GM12878 (cell line): ENCODE measurements around the gene RNF167. TPM values are rescaled to one million over a fixed set of nuclear protein-coding genes. Genes with fewer than 3 reads are reported as not detected.

Experiments
- ATAC-seq: fragments of 200-7000 bp; cut with Tn5 transposase; 3 replicates; pipeline ENCODE4 v1.9.1; 2020; ENCODE audit warnings: mild to moderate bottlenecking, moderate library complexity
- BruUV-seq: library from RNA; stranded (reverse); fragments of 400-500 nt; replicated peaks from 2 replicates; lab custom pipeline; 2021; lab: Mats Ljungman, UMichigan
- CTCF ChIA-PET: fragments of 300-600 bp; sonication (Branson Sonifier 250); formaldehyde crosslinking; extraction: SDS; loops from one replicate; lab custom pipeline; 2021; ENCODE audit warnings: inconsistent platforms; lab: Yijun Ruan, JAX
- POLR2A ChIA-PET: fragments of 350-600 bp; formaldehyde crosslinking; extraction: SDS; loops from one replicate; lab custom pipeline; 2021; ENCODE audit warnings: inconsistent platforms; lab: Charles Lee
- RAD21 ChIA-PET: fragments of 300-600 bp; sonication (Branson Sonifier 250); formaldehyde crosslinking; loops from one replicate; lab custom pipeline; 2023; ENCODE audit warnings: antibody characterized with exemption; ENCODE audit not compliant: unreplicated experiment; lab: Charles Lee
- SMC1A ChIA-PET: fragments of 300-600 bp; sonication (Branson Sonifier 250); formaldehyde crosslinking; loops from one replicate; lab custom pipeline; 2023; ENCODE audit not compliant: unreplicated experiment, uncharacterized antibody; lab: Charles Lee
- DNase-seq: peaks from one replicate; pipeline ENCODE4 v3.0.0-alpha.2; 2011; ENCODE audit warnings: low read depth, low spot score
- FAIRE-seq: peaks from 3 replicates; lab custom pipeline; 2011; peaks lifted over from hg19 to GRCh38; lab: Jason Lieb, UNC
- H2AFZ ChIP-seq: 2 replicates; pipeline ENCODE4 v1.6.0; 2011; ENCODE audit warnings: low read depth, low read length, control low read depth; ENCODE audit not compliant: control insufficient read depth
- H3K27ac ChIP-seq: 2 replicates; pipeline ENCODE4 v1.5.1; 2011; ENCODE audit warnings: control low read depth; ENCODE audit not compliant: control insufficient read depth, insufficient read depth
- H3K27me3 ChIP-seq, 2 experiments: replicated peaks in 1 of 2; 2 replicates each; pipeline versions ENCODE4 v1.6.0 to v1.6.1; 2011; ENCODE audit warnings: low read length in 1 of 2; ENCODE audit not compliant: control insufficient read depth in 2 of 2, insufficient read depth in 2 of 2
- H3K36me3 ChIP-seq, 2 experiments: 2 replicates each; pipeline ENCODE4 v1.5.1; 2011; ENCODE audit warnings: low read length in 1 of 2; ENCODE audit not compliant: control insufficient read depth in 2 of 2, insufficient read depth in 2 of 2
- H3K4me1 ChIP-seq: 2 replicates; pipeline ENCODE4 v1.6.1; 2011; ENCODE audit warnings: mild to moderate bottlenecking, low read length, moderate library complexity, mixed read lengths; ENCODE audit not compliant: control insufficient read depth, insufficient read depth
- H3K4me2 ChIP-seq: 2 replicates; pipeline ENCODE4 v1.6.0; 2011; ENCODE audit warnings: control low read depth; ENCODE audit not compliant: control insufficient read depth, insufficient read depth
- H3K4me3 ChIP-seq: fragments of 200-600 bp; sonication (generic); 2 replicates; pipeline ENCODE4 v1.5.1; 2016
- H3K79me2 ChIP-seq: 2 replicates; pipeline ENCODE4 v1.6.0; 2011; ENCODE audit warnings: low read length; ENCODE audit not compliant: control insufficient read depth, insufficient read depth
- H3K9ac ChIP-seq: 2 replicates; pipeline ENCODE4 v1.8.0; 2011; ENCODE audit warnings: low read length, control low read depth, mixed read lengths; ENCODE audit not compliant: control insufficient read depth, insufficient read depth
- H3K9me3 ChIP-seq: replicated peaks from 3 replicates; pipeline ENCODE4 v1.5.1; 2011; ENCODE audit warnings: mild to moderate bottlenecking, low read length; ENCODE audit not compliant: control insufficient read depth, insufficient read depth
- H4K20me1 ChIP-seq: 2 replicates; pipeline ENCODE4 v1.6.0; 2011; ENCODE audit not compliant: control insufficient read depth, insufficient read depth
- ATF7 ChIP-seq: fragments of 450-650 bp; IDR thresholded peaks from 2 replicates; pipeline ENCODE4 v1.6.1; 2016; ENCODE audit warnings: low read depth, mild to moderate bottlenecking
- BHLHE40 ChIP-seq, 2 experiments: fragments of 450-650 bp in 1 of 2; IDR thresholded peaks; 2 replicates each; pipeline ENCODE4 v1.6.1; 2011 to 2017; ENCODE audit warnings: low read depth in 2 of 2, borderline replicate concordance in 1 of 2, improper control_type of control experiment in 1 of 2, low read length in 1 of 2, mild to moderate bottlenecking in 1 of 2
- CREM ChIP-seq: IDR thresholded peaks from 2 replicates; pipeline ENCODE4 v1.6.1; 2014; ENCODE audit warnings: antibody characterized with exemption, low read depth
- EP300 ChIP-seq, 2 experiments: fragments of 150-350 bp in 1 of 2; IDR thresholded peaks; 2 replicates each; pipeline ENCODE4 v1.6.1; 2011 to 2012; ENCODE audit warnings: low read depth in 2 of 2, low read length in 2 of 2, borderline replicate concordance in 1 of 2, improper control_type of control experiment in 1 of 2, inconsistent platforms in 1 of 2; ENCODE audit not compliant: control insufficient read depth in 1 of 2
- IKZF1 ChIP-seq: fragments of 450-650 bp; conservative IDR thresholded peaks from 2 replicates; pipeline ENCODE4 v1.6.1; 2017; ENCODE audit warnings: antibody characterized with exemption, mild to moderate bottlenecking
- MTA3 ChIP-seq: IDR thresholded peaks from 2 replicates; pipeline ENCODE4 v1.6.1; 2012; ENCODE audit warnings: low read length, inconsistent platforms, borderline replicate concordance
- NR2C1 ChIP-seq: fragments of 450-650 bp; IDR thresholded peaks from 2 replicates; pipeline ENCODE4 v1.6.1; 2017; ENCODE audit warnings: antibody characterized with exemption, mild to moderate bottlenecking, moderate library complexity
- PML ChIP-seq: IDR thresholded peaks from 2 replicates; pipeline ENCODE4 v1.6.1; 2012; ENCODE audit warnings: low read length, inconsistent platforms
- PRDM15 ChIP-seq: fragments of 450-650 bp; formaldehyde crosslinking; IDR thresholded peaks from 2 replicates; pipeline ENCODE4 v1.4.0; 2020; ENCODE audit warnings: mild to moderate bottlenecking, moderate library complexity
- RBBP5 ChIP-seq: fragments of 200-600 bp; sonication (generic); conservative IDR thresholded peaks from 2 replicates; pipeline ENCODE4 v1.6.1; 2016
- TCF12 ChIP-seq: IDR thresholded peaks from 2 replicates; pipeline ENCODE4 v1.6.1; 2011; ENCODE audit warnings: low read depth, mild to moderate bottlenecking, low read length
- YBX1 ChIP-seq: fragments of 450-650 bp; IDR thresholded peaks from 2 replicates; pipeline ENCODE4 v1.6.1; 2016; ENCODE audit warnings: antibody characterized with exemption
- ZNF274 ChIP-seq: IDR thresholded peaks from one replicate; pipeline ENCODE4 v1.8.0; 2011; ENCODE audit not compliant: insufficient read length, insufficient read depth
- WGBS: methylation state at CpG from one replicate; pipeline ENCODE4 v1.1.6; 2016; ENCODE audit warnings: low lambda C conversion rate; ENCODE audit not compliant: insufficient replicate concordance, insufficient coverage; ENCODE audit errors: missing lambda C conversion rate; 5-methylcytosine and 5-hydroxymethylcytosine counted together
- in situ Hi-C: fragments of 300-500 bp; cut with MboI; formaldehyde crosslinking; loops from 9 replicates; pipeline ENCODE4 v1.14.3; 2018; ENCODE audit warnings: mixed read lengths
- intact Hi-C: fragments of 100-400 bp; cut with micrococcal nuclease; formaldehyde crosslinking; loops from one replicate; pipeline ENCODE4 v1.14.2; 2022; ENCODE audit not compliant: unreplicated experiment
- polyA plus RNA-seq, 11 experiments: library from polyadenylated mRNA; depleted of rRNA in 4 of 11; unstranded in 6 of 11; stranded (reverse) in 5 of 11; fragments of >200 nt; fragmentation: Nextera tagmentation in 4 of 11; fragmentation: Illumina TruSeq in 1 of 11; extraction: Ambion mirVana in 4 of 11; extraction: Trizol in 1 of 11; gene quantifications; 1 replicate in 1 of 11; 2 replicates in 10 of 11; pipeline versions ENCODE4 v1.2.1 to v1.2.3, GENCODE V29; 2011 to 2016; ENCODE audit warnings: inconsistent platforms in 2 of 11, missing spikeins in 2 of 11, low read depth in 1 of 11
- total RNA-seq, 4 experiments: library from RNA; depleted of rRNA in 3 of 4; stranded (reverse); fragments of >200 nt in 3 of 4; fragmentation: Illumina TruSeq in 1 of 4; extraction: Trizol in 1 of 4; gene quantifications; 2 replicates each; pipeline versions ENCODE4 v1.2.1 to v1.2.3, GENCODE V29; 2013 to 2021
- TF ChIP-seq, protein P1 (sequence below): IDR thresholded peaks from 2 replicates; pipeline ENCODE4 v1.6.1; 2011; ENCODE audit warnings: mild to moderate bottlenecking, low read depth, low read length, moderate library complexity; ENCODE audit not compliant: insufficient replicate concordance
- TF ChIP-seq, protein P2 (sequence below): IDR thresholded peaks from 2 replicates; pipeline ENCODE4 v1.6.1; 2011; ENCODE audit warnings: low read depth, mild to moderate bottlenecking, low read length, moderate library complexity, borderline replicate concordance; ENCODE audit errors: extremely low read depth

Gene RNF167
- total and polyA plus RNA-seq, 10 of the 15 experiments (the other 5 are each of a cell fraction or from before 2014, with no cell fraction given) = 33.6 to 147 (median 57.6) TPM

- TF ChIP-seq, protein P1, sequence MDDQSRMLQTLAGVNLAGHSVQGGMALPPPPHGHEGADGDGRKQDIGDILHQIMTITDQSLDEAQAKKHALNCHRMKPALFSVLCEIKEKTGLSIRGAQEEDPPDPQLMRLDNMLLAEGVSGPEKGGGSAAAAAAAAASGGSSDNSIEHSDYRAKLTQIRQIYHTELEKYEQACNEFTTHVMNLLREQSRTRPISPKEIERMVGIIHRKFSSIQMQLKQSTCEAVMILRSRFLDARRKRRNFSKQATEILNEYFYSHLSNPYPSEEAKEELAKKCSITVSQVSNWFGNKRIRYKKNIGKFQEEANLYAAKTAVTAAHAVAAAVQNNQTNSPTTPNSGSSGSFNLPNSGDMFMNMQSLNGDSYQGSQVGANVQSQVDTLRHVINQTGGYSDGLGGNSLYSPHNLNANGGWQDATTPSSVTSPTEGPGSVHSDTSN = no peak
- TF ChIP-seq ZNF274 (no peak), ATF7 (no peak), EP300 (IDR thresholded peaks at IDR 0.05; ENCODE audit: borderline replicate concordance in 1 of 2, control insufficient read depth in 1 of 2, low read depth in 2 of 2, low read length in 2 of 2) (no peak), YBX1 (no peak), RBBP5 (no peak)
Measured at GRCh38 chr17:4973256-4974114, 33.4 kb downstream of the RNF167 start (continued).

DNA sequence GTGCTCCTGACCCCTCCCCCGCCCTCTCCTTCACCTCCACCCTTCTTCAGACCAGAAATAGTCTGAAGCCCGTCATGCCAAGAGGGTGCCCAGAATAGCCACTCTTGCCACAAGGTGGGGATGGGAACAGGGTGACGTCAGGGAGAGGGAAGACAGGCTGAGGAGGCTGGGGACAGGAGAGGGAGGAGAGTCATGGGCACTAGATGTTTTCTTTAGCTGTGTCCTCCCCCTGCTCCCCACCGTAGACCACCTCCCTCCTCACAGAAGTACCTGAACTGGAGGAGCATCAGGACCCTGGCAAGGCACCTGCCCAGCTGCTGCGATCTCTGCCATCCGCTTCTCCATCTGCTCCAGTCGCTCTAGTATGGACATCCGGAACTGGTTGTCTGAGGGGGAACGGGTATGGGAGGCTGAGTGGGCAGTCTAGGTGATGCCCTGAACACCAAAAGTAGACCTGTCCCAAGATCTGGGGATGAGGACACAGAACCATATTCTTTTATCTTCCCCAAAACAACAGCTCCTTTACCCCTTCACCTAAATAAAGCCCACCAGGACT lies 34.1 kb downstream of the RNF167 start:
- ChIA-PET RAD21 (no interaction called here), CTCF (interaction anchor here (2.8 kb wide), 1 partner anchor 88 kb away, joined by 11 read pairs; no protein-coding TSS in a partner anchor), SMC1A (no interaction called here), POLR2A (interaction anchor here (0.5 kb wide), 1 partner anchor 78 kb away, joined by 3 read pairs; no protein-coding TSS in a partner anchor)
- no peak overlapping the region for H3K9ac ChIP-seq
- no peaks in the 10 kb centered on the region for H4K20me1 ChIP-seq
- in situ Hi-C loops = no loop called here
- H3K27me3 ChIP-seq = no peaks in the 10 kb centered on the region
- 87% methylated on average over 9 of the region's 9 CpGs for WGBS
- H3K4me2 ChIP-seq = no peak overlapping the region
- peaks cover 4% of the 10 kb centered on the region; the same call in 1 of the 2 replicates for H3K79me2 ChIP-seq
- no peak overlapping the region for H3K4me3 ChIP-seq
- H3K9me3 ChIP-seq = no peaks in the 10 kb centered on the region
- DNase-seq (no peak), ATAC-seq (no peak), FAIRE-seq (no peak)
- intact Hi-C loops = no loop called here
- H2AFZ ChIP-seq = no peak overlapping the region
- H3K4me1 ChIP-seq = peaks cover 3% of the 10 kb centered on the region; the same call in 1 of the 2 replicates
- H3K27ac ChIP-seq = no peak overlapping the region
- H3K36me3 ChIP-seq = peaks cover 22 to 26% of the 10 kb centered on the region in 2 experiments; a peak in 3 of 4 replicates
- BruUV-seq = no TSS peak
- TF ChIP-seq NR2C1 = no peak
- TF ChIP-seq TCF12 = no peak
- TF ChIP-seq BHLHE40 (IDR thresholded peaks at IDR 0.05; ENCODE audit: borderline replicate concordance in 1 of 2, low read depth in 2 of 2, low read length in 1 of 2) = no peak
- TF ChIP-seq IKZF1 = no peak
- no peak for TF ChIP-seq PRDM15 (CRISPR knock-in tag)
- TF ChIP-seq CREM = no peak
- TF ChIP-seq EP300 (IDR thresholded peaks at IDR 0.05; ENCODE audit: borderline replicate concordance in 1 of 2, control insufficient read depth in 1 of 2, low read depth in 2 of 2, low read length in 2 of 2) = no peak
- TF ChIP-seq MTA3 = no peak
- TF ChIP-seq PML = no peak
- TF ChIP-seq, protein P2, sequence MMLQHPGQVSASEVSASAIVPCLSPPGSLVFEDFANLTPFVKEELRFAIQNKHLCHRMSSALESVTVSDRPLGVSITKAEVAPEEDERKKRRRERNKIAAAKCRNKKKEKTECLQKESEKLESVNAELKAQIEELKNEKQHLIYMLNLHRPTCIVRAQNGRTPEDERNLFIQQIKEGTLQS = no peak
